ENCODE data around the gene INPP5E.

Gene INPP5E

DNA sequence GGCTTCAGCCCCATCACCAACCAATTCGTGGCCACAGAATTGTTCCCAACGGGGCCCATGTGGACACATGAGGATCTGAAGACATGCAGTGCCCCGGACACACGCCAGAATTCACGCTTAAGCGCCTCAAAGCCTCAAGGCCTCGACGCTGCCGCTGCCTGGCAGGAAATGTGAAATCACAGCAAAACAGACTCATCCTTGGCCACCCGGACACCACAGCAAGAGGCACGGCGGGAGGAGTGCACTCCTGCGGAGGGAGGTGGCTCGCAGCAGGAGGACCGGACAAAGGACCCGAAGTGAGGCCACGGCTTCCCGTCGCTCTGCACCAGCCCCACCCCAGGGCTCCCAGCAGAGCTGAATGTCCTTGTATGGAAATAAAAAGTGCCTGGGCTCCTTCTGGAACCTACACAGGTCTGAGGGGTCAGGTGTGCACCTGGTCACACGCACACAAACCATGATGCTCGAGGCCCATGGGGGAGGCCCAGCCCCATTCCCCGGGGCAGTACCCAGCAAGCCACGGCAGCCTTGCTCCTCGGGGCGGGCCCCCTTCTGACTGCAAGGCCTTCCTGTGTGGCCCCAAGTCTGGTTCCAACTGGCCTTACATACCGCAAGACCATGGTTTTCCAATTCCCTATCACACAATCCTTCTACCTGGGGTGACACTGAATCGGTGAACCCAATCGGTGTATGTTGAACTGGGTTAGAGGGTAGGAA, 33.2 kb upstream of the INPP5E start:
- POLR2A ChIA-PET (ENCODE audit: low non-redundant PET) = no interaction called here
- no peak for TF ChIP-seq CTCF (conservative IDR thresholded peaks at IDR 0.05; ENCODE audit: low read depth)
- peak overlapping the region; percentile 16 for H3K27ac ChIP-seq
- DNase-seq (ENCODE audit: low spot score) = no peak
- CTCF ChIA-PET = no interaction called here

DNA sequence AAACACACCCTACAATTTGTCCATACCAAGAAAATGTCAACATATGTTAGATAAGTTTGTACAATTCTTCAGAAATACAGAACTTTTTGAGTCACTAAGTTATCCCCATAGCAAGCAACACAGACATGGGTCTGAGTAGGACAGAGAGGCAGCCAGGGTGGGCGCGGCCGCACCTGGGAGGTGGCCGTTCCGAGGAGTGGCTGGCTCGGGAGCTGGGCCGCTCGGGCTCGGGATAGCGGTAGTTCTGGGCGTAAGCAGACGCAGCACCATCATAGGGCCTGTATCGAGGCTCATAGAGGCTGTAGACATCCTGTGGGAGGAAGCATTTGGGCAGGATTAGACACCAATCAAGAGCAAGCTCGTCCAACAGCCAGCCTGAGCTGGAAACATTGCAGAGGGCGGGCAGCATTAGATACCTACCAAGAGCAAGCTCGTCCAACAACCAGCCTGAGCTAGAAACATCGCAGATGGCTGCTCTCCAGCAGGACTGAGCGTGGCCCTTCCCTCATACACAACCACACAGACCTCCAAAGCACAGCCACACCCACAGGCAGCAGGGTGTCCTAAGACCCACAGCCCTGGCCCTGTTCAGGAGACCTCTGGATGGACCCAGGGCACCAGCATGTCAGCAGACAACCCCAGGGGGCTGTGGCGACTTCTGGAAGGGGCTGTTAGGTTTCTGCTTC, 32.3 kb upstream of the INPP5E start:
- no peak for TF ChIP-seq CTCF (conservative IDR thresholded peaks at IDR 0.05; ENCODE audit: low read depth)
- CTCF ChIA-PET = no interaction called here
- POLR2A ChIA-PET (ENCODE audit: low non-redundant PET) = no interaction called here
- DNase-seq (ENCODE audit: low spot score) = no peak
- peak overlapping the region; percentile 16 for H3K27ac ChIP-seq

DNA sequence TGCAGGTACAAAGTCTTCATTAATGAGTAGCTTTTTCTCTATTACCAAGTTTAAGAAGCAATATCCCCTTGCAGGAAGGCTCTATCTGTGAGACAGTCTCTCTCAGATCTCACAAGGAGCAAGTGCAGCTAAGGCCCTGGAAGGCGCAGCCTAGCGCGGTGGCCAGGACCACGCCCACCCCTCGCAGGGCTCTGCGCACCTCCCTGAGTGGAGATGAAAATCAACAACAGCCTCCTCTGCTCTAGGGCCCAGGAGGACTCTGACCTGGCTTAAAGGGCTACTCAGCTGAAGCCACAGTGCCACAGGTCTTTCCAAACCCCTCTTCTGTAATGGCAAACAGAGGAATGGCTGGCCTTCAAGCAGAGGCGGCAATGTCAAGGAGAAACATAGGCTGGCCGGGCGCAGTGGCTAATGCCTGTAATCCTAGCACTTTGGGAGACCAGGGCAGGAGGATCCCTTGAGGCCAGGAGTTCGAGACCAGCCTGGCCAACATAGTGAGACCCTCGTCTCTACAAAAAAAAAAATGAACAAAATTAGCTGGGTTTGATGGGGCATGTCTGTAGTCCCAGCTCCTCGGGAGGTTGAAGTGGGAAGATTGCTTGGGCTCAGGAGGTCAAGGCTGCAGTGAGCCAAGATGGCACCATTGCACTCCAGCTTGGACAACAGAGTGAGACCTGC, 31.3 kb upstream of the INPP5E start:
- TF ChIP-seq CTCF (conservative IDR thresholded peaks at IDR 0.05; ENCODE audit: low read depth) = no peak
- CTCF ChIA-PET = interaction anchor here (0.7 kb wide), 1 partner anchor 25 kb away, joined by 3 read pairs; no protein-coding TSS in a partner anchor
- no peak for DNase-seq (ENCODE audit: low spot score)
- POLR2A ChIA-PET (ENCODE audit: low non-redundant PET) = no interaction called here
- H3K27ac ChIP-seq = peak overlapping the region; percentile 16; the same call in 1 of the 2 replicates

DNA sequence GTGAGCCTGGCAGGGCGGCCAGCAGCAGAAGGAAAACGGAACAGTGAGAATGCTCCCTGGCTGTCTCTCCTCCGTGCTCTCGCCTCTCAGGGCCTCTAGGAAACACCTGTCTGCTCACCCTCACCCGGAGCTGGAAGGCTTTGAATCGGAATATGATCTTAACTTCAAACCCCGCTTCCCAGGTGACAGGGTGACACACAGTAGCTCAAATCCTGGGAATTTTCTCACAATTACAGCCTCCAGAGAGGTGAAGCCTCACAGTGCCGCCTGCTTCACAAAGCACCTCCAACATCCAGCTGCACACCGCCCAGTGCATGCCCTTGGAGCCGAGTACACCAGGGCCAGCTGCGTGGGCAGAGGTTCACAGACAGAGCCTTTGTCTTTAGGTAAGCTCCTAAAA, 30.7 kb upstream of the INPP5E start:
- no peak for DNase-seq (ENCODE audit: low spot score)
- CTCF ChIA-PET = interaction anchor here (0.6 to 0.7 kb wide), 2 partner anchors 24 to 33 kb away, joined by 3 read pairs; no protein-coding TSS in a partner anchor
- TF ChIP-seq CTCF (conservative IDR thresholded peaks at IDR 0.05; ENCODE audit: low read depth) = no peak
- POLR2A ChIA-PET (ENCODE audit: low non-redundant PET) = no interaction called here
- peak overlapping the region; percentile 7 for H3K27ac ChIP-seq

GRCh38 chr9:136467766-136468165, 28.1 kb upstream of the INPP5E start:
- TF ChIP-seq CTCF (conservative IDR thresholded peaks at IDR 0.05; ENCODE audit: low read depth) = no peak
- ChIA-PET POLR2A (ENCODE audit: low non-redundant PET) (no interaction called here), CTCF (no interaction called here)
- H3K27ac ChIP-seq = no peak overlapping the region
- DNase-seq (ENCODE audit: low spot score) = no peak

DNA sequence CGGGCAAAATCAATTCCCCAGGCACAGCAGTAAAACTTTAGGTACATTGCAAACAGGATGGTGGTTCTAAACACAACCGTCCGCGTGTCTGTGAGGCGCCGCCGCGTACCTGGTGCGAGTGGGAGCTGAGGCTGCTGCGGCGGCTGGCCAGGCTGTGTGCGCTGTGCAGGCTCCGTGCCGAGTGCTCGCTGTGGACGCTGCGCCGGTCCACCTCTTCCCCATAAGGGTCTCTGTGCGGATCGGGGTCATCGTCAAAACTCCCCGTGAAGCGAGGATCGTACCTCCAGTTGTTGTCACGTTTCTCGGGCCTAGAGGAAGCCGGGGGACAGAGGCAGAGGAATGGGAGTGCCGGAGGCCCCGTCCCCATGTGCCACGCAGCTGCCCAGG, 26.5 kb upstream of the INPP5E start:
- DNase-seq (ENCODE audit: low spot score) = no peak
- ChIA-PET POLR2A (ENCODE audit: low non-redundant PET) (no interaction called here), CTCF (no interaction called here)
- peak overlapping the region; percentile 6; the same call in 1 of the 2 replicates for H3K27ac ChIP-seq
- no peak for TF ChIP-seq CTCF (conservative IDR thresholded peaks at IDR 0.05; ENCODE audit: low read depth)
